ENCODE data around the gene R3HDM2.
A peak's percentile ranks its signal among the peaks of the same experiment; 100 is the strongest.

Gene R3HDM2

GRCh38 chr12:57430931-57431566 is at the start of gene R3HDM2:
Gene R3HDM2 (minus strand): TSS chr12:57431043. CDS start chr12:57310428, 120,615 bp downstream.
- peak; percentile 99 for DNase-seq (ENCODE audit: low spot score)

GRCh38 chr12:57479376-57480115 is 48.7 kb upstream of the R3HDM2 start, which contains the start of gene ARHGAP9:
Gene ARHGAP9 (minus strand): TSS chr12:57479866. CDS start chr12:57479406, 460 bp downstream.
- DNase-seq (ENCODE audit: low spot score), result no peak

GRCh38 chr12:57479043-57479375 is 48.2 kb upstream of the R3HDM2 start:
- DNase-seq (ENCODE audit: low spot score), result no peak

GRCh38 chr12:57477710-57478681 is 47.2 kb upstream of the R3HDM2 start:
- no peak for DNase-seq (ENCODE audit: low spot score)

DNA sequence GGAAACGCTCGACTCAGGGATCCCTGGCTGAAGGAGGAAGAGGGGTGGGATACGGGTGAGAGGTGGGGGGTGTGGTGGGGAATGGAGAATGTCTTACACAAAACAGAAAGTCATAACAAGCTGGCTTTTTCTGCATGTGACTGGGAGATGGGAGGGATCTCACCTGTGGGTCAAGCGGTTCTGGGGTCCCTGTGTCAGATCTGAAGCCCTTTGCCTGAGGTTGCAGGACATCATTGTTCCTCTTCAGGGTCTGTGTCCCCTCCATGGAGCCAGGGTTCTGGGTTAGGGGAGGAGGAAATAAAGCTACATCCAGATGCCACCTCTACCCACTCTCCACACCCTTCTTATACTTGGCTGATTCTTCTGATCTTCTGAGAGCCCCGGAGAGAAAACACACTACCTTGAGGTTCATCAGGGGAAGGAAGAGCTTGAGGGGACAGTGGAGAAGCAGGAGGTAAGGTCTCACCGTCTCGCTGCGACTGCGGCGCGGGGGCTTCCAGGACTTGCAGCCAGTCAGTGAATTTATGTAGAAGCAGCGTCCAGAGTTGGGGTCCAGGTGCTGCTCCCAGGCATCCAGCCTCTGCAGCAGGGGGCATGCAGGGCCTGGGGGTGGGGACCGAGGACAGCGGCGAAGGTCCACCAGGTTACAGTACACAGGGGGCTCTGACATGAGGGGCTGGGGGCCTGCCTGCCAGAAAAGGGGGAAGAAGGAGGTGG is 46.3 kb upstream of the R3HDM2 start:
- no peak for DNase-seq (ENCODE audit: low spot score)

GRCh38 chr12:57476162-57476992 is 45.5 kb upstream of the R3HDM2 start:
- DNase-seq (ENCODE audit: low spot score), result no peak

GRCh38 chr12:57475271-57476161 is 44.7 kb upstream of the R3HDM2 start:
- DNase-seq (ENCODE audit: low spot score), result peak; percentile 52

GRCh38 chr12:57474862-57475261 is 44.0 kb upstream of the R3HDM2 start:
- no peak for DNase-seq (ENCODE audit: low spot score)

- DNase-seq (ENCODE audit: low spot score), result no peak
Observed at GRCh38 chr12:57474430-57474829, 43.6 kb upstream of the R3HDM2 start.

DNA sequence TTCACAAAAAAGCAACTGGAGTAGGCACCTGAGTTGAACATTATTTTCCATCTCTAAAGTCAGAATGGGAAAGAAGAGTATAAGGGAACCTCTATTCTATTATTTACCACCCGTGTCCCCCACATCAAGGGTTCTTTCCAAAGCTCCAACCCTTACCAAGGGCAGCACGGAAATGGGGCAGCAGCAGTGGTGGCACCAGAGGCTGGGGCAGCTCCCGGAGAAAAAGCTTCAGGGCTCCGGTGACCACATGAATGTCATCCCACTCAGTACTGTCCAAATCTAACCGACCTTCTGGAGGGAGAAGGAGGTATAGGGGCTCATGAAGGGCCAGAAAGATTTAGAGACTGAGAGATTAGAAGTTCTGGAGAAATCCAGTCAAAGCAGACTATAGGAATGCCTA is 43.0 kb upstream of the R3HDM2 start:
- no peak for DNase-seq (ENCODE audit: low spot score)

GRCh38 chr12:57473392-57473791 is 42.5 kb upstream of the R3HDM2 start:
- no peak for DNase-seq (ENCODE audit: low spot score)

GRCh38 chr12:57472391-57472790 is 41.5 kb upstream of the R3HDM2 start:
- no peak for DNase-seq (ENCODE audit: low spot score)

DNA sequence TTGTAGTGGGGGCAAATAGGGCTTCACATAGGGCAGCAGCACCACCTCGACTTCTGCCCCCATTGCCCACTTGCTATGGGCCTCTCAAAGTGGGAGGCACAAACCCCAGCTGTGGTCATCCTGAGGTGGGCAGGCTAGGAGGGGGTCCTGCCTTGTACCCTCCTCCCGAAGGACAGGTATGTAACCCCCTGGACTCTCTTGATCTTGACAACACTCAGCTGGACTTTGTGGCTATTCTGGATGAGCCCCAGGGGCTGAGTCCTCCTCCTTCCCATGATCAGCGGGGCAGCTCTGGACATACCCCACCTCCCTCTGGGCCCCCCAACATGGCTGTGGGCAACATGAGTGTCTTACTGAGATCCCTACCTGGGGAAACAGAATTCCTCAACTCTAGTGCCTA is 40.8 kb upstream of the R3HDM2 start:
- no peak for DNase-seq (ENCODE audit: low spot score)

- no peak for DNase-seq (ENCODE audit: low spot score)
Observed at GRCh38 chr12:57470970-57471656, 40.3 kb upstream of the R3HDM2 start.

GRCh38 chr12:57470286-57470969 is 39.6 kb upstream of the R3HDM2 start:
- DNase-seq (ENCODE audit: low spot score), result no peak

DNA sequence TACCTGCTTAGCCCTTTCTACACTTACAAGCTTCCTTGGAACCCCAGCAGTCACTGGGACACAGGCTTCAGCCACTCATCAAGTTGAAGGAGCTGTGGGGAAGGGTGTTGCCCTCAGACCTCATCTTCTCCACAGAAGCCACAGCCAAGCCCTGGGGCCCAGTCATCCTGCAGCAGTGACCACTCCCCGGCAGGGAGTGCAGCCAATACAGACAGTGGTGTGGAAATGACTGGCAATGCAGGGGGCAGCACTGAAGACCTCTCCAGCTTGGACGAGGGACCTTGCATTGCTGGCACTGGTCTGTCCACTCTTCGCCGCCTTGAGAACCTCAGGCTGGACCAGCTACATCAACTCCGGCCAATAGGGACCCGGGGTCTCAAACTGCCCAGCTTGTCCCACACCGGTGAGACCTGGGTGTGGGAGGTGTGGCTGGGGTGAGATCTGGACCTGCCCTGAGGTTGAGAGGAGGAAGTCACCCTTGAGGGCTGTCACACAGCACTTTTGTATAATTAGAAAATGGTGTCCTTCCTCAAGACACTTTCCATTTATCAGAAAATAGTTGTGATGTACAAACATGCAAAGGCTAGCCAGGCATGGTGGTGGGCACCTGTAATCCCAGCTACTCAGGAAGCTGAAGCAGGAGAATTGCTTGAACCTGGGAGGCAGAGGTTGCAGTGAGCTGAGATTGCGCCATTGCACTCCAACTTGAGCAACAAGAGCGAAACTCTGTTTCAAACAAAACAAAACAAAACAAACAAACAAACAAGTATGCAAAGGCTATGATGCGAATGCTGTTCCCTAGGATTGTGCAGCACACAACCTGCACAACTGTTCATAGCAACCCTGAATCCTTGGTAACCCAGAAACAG is 38.7 kb upstream of the R3HDM2 start:
- DNase-seq (ENCODE audit: low spot score), result no peak

DNA sequence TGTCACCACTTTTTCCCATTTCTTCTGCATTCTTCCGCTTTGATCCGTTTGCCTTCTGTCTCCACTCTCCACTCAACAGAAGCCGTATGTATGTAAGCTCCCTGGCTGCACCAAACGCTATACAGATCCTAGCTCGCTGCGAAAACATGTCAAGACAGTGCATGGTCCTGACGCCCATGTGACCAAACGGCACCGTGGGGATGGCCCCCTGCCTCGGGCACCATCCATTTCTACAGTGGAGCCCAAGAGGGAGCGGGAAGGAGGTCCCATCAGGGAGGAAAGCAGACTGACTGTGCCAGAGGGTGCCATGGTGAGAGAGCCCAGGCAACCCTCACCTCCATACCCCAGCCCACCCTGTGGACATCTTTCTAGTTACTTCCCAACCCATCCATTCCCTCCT is 37.1 kb upstream of the R3HDM2 start:
- no peak for DNase-seq (ENCODE audit: low spot score)
